Psoas muscle (tissue), 8 donors: ENCODE results near the gene MYMK. TPM values are rescaled to one million over a fixed set of nuclear protein-coding genes. Genes with fewer than 3 reads are reported as not detected.
A peak's percentile ranks its signal among the peaks of the same experiment; 100 is the strongest.

ENCODE experiments used
- ATAC-seq, 4 donors: fragments of 200-7000 bp; cut with Tn5 transposase; one replicate each; pipeline ENCODE4 v1.9.1; 2020; ENCODE audit warnings: moderate library complexity in 3 of 4, mild to moderate bottlenecking in 2 of 4
- DNase-seq, 2 donors: peaks; one replicate each; pipeline ENCODE4 v3.0.0-alpha.2; 2020
- H3K27ac ChIP-seq: fragments of 200-600 bp; one replicate; pipeline ENCODE4 v1.8.0; 2022
- H3K27me3 ChIP-seq, 3 donors: fragments of 200-600 bp in 1 of 3; one replicate each; pipeline versions ENCODE4 v1.6.1 to v1.8.0; 2013 to 2022; ENCODE audit warnings: low read length in 2 of 3, mild to moderate bottlenecking in 2 of 3, moderate library complexity in 1 of 3; ENCODE audit not compliant: insufficient read depth in 3 of 3
- H3K36me3 ChIP-seq, 2 donors: fragments of 200-600 bp in 1 of 2; one replicate each; pipeline versions ENCODE4 v1.6.1 to v1.8.0; 2013 to 2022; ENCODE audit warnings: low read depth in 1 of 2, mild to moderate bottlenecking in 1 of 2, moderate library complexity in 1 of 2; ENCODE audit not compliant: insufficient read depth in 1 of 2
- H3K4me1 ChIP-seq: fragments of 200-600 bp; one replicate; pipeline ENCODE4 v1.8.0; 2022
- H3K4me3 ChIP-seq: fragments of 200-600 bp; one replicate; pipeline ENCODE4 v1.8.0; 2022; ENCODE audit warnings: mild to moderate bottlenecking
- H3K9me3 ChIP-seq: fragments of 200-600 bp; one replicate; pipeline ENCODE4 v1.8.0; 2022
- WGBS, 3 donors: extraction: QIAGEN DNeasy Blood & Tissue Kit; methylation state at CpG; one replicate each; pipeline versions ENCODE4 v1.1.6 to v1.1.7; 2013; 5-methylcytosine and 5-hydroxymethylcytosine counted together
- intact Hi-C, 2 donors: fragments of 100-400 bp; cut with DNase I; formaldehyde crosslinking; loops; one replicate each; pipeline versions ENCODE4 v1.11.0 to v1.14.2; 2022
- polyA plus RNA-seq, 3 donors: library from polyadenylated mRNA; stranded (reverse); fragments of 200-250 nt; gene quantifications; one replicate each; pipeline ENCODE4 v1.2.3, GENCODE V29; 2013
- total RNA-seq, 4 donors: library from RNA; stranded (reverse); fragmentation: NEBNext Ultra II Directional in 2 of 4; extraction: Animal tissue kit (Norgen Biotek cat#: 25700) in 2 of 4; gene quantifications; one replicate each; pipeline versions ENCODE4 v1.2.1 to v1.2.4, GENCODE V29; 2021 to 2023
- TF ChIP-seq, protein P1 (sequence below): fragments of 200-600 bp; IDR thresholded peaks from one replicate; pipeline ENCODE4 v1.8.0; 2022; ENCODE audit warnings: antibody characterized with exemption
- donor health status: healthy with polysubstance abuse.
- donor health status: DM: no; HTN: no; CAD: no; lungs with moderate emphysema.
- donor health status: Bipolar disorder and iron deficiency.
- donor health status: healthy.
- donor health status: DM: yes; HTN: yes; CAD: no.
- donor health status: DM: no; HTN: no; CAD: no.
- donor health status: DM: no; HTN: no; CAD: no.
- donor health status: DM: yes; HTN: yes; CAD: no.

Gene MYMK
- total and polyA plus RNA-seq, 7 donors = 0.05 to 4.5 (median 0.52) TPM; not detected in 3

GRCh38 chr9:133505186-133505830 lies 19.5 kb downstream of the MYMK start:
- H3K4me1 ChIP-seq = no peaks in the 10 kb centered on the region
- WGBS, 3 donors = 72 to 84% (median 74%) methylated on average over 13 of the region's 13 CpGs
- no peak overlapping the region for H3K4me3 ChIP-seq
- TF ChIP-seq, protein P1, sequence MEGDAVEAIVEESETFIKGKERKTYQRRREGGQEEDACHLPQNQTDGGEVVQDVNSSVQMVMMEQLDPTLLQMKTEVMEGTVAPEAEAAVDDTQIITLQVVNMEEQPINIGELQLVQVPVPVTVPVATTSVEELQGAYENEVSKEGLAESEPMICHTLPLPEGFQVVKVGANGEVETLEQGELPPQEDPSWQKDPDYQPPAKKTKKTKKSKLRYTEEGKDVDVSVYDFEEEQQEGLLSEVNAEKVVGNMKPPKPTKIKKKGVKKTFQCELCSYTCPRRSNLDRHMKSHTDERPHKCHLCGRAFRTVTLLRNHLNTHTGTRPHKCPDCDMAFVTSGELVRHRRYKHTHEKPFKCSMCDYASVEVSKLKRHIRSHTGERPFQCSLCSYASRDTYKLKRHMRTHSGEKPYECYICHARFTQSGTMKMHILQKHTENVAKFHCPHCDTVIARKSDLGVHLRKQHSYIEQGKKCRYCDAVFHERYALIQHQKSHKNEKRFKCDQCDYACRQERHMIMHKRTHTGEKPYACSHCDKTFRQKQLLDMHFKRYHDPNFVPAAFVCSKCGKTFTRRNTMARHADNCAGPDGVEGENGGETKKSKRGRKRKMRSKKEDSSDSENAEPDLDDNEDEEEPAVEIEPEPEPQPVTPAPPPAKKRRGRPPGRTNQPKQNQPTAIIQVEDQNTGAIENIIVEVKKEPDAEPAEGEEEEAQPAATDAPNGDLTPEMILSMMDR = no peak
- H3K27me3 ChIP-seq = peaks cover 0 to 35% (median 4%) of the 10 kb centered on the region in 3 donors
- no peak overlapping the region for H3K27ac ChIP-seq
- DNase-seq (peak in 1 of 2 donors; percentile 56), ATAC-seq (peak in 2 of 4 donors; percentile 10 to 20)
- no peaks in the 10 kb centered on the region for H3K36me3 ChIP-seq
- H3K9me3 ChIP-seq = peaks cover 10% of the 10 kb centered on the region
- intact Hi-C loops = no loop called here

DNA sequence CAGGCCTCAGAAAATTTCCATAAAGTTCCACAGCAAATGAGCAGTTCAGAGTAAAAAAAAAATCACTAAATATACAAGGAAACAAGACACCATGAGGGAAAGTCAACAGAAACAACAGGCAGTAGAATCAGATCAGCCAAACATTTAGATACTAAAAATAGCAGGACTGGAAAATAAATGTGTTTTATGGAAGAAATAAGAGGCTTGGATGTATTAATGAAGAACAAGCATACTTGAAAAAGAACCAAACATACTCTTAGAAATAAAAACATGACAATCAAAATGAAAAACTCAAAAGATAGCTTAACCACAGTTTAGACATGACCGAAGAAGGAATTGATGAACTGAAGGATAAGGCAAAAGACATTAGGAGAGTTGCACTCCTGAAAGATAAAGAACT lies 22.6 kb downstream of the MYMK start:
- intact Hi-C loops = no loop called here
- ATAC-seq (no peak), DNase-seq (no peak)
- no peaks in the 10 kb centered on the region for H3K36me3 ChIP-seq
- H3K9me3 ChIP-seq = peaks cover 10% of the 10 kb centered on the region
- 91 to 100% (median 96%) methylated on average over 1 of the region's 1 CpG for whole genome bisulfite sequencing, 3 donors
- no peaks in the 10 kb centered on the region for H3K4me1 ChIP-seq
- H3K27ac ChIP-seq = no peak overlapping the region
- peaks cover 0 to 22% (median 6%) of the 10 kb centered on the region in 3 donors for H3K27me3 ChIP-seq
- no peak overlapping the region for H3K4me3 ChIP-seq
- TF ChIP-seq, protein P1 = no peak

GRCh38 chr9:133499892-133500270 lies 24.9 kb downstream of the MYMK start:
- peak in 1 of 2 donors; percentile 32 for DNase-seq
- ATAC-seq = no peak
- H3K36me3 ChIP-seq = no peaks in the 10 kb centered on the region

GRCh38 chr9:133499132-133499891 lies 25.4 kb downstream of the MYMK start:
- TF ChIP-seq, protein P1 = no peak
- peaks cover 10% of the 10 kb centered on the region for H3K9me3 ChIP-seq
- peaks cover 0 to 15% (median 6%) of the 10 kb centered on the region in 3 donors for H3K27me3 ChIP-seq
- ATAC-seq = no peak
- H3K27ac ChIP-seq = no peak overlapping the region
- H3K4me1 ChIP-seq = no peaks in the 10 kb centered on the region
- no peaks in the 10 kb centered on the region for H3K36me3 ChIP-seq
- intact Hi-C loops = loop anchor here in 1 of 2 donors (10.0 kb wide), 1 partner anchor 465 kb away; the partner anchor contains the start of gene GTF3C5
- 42 to 52% (median 45%) methylated on average over 19 of the region's 19 CpGs for WGBS, 3 donors
- H3K4me3 ChIP-seq = no peak overlapping the region
- DNase-seq = peak in 1 of 2 donors; percentile 54

More at GRCh38 chr9:133499892-133500270, 24.9 kb downstream of the MYMK start:
- Histone ChIP-seq H3K4me3 (no peak overlapping the region), H3K9me3 (peaks cover 10% of the 10 kb centered on the region), H3K4me1 (no peaks in the 10 kb centered on the region), H3K27ac (no peak overlapping the region), H3K27me3 (peaks cover 0 to 19% (median 6%) of the 10 kb centered on the region in 3 donors)
- 78 to 83% (median 80%) methylated on average over 12 of the region's 12 CpGs for WGBS, 3 donors
- intact Hi-C loops = loop anchor here in 1 of 2 donors (10.0 kb wide), 1 partner anchor 465 kb away; the partner anchor contains the start of gene GTF3C5
- TF ChIP-seq, protein P1 = no peak
